HepG2 (cell line): ENCODE measurements around the gene TYRP1. TPM values are rescaled to one million over a fixed set of nuclear protein-coding genes. Genes with fewer than 3 reads are reported as not detected.

ENCODE experiments used
- AGO2 ChIP-seq: fragments of 200-400 bp; formaldehyde crosslinking; optimal IDR thresholded peaks from 2 replicates; pipeline ENCODE3; 2017; ENCODE audit warnings: mild to moderate bottlenecking, low read depth, low read length, moderate library complexity
- ELF4 ChIP-seq: sonication (generic); formaldehyde crosslinking; IDR thresholded peaks from 2 replicates; pipeline ENCODE4 v1.5.0; 2020; ENCODE audit warnings: missing genetic modification reagents, mild to moderate bottlenecking, moderate library complexity, borderline replicate concordance
- EP300 ChIP-seq, 3 experiments: sonication (generic) in 1 of 3; formaldehyde crosslinking in 1 of 3; IDR thresholded peaks; 2 replicates each; pipeline versions ENCODE4 v1.5.1 to v1.6.1; 2011 to 2020; ENCODE audit warnings: low read depth in 2 of 3, low read length in 2 of 3, borderline replicate concordance in 1 of 3, improper control_type of control experiment in 1 of 3, mild to moderate bottlenecking in 1 of 3, missing genetic modification reagents in 1 of 3, moderate library complexity in 1 of 3
- GATAD1 ChIP-seq: IDR thresholded peaks from 2 replicates; pipeline ENCODE4 v1.6.1; 2016; ENCODE audit warnings: missing genetic modification reagents, missing compliant biosample characterization
- HMG20B ChIP-seq: conservative IDR thresholded peaks from 2 replicates; pipeline ENCODE4 v1.6.1; 2016; ENCODE audit warnings: missing genetic modification reagents, missing compliant biosample characterization
- HNF1B ChIP-seq: sonication (generic); formaldehyde crosslinking; IDR thresholded peaks from 2 replicates; pipeline ENCODE4 v1.5.1; 2020; ENCODE audit warnings: mild to moderate bottlenecking, moderate library complexity, missing genetic modification reagents
- IKZF5 ChIP-seq: IDR thresholded peaks from 2 replicates; pipeline ENCODE4 v1.6.1; 2018; ENCODE audit warnings: missing genetic modification reagents, mild to moderate bottlenecking, missing compliant biosample characterization
- IRF2 ChIP-seq: IDR thresholded peaks from 2 replicates; pipeline ENCODE4 v1.6.1; 2018; ENCODE audit warnings: missing genetic modification reagents, missing compliant biosample characterization
- KIAA2018 ChIP-seq: sonication (generic); formaldehyde crosslinking; IDR thresholded peaks from 2 replicates; pipeline ENCODE4 v1.5.0; 2020; ENCODE audit warnings: mild to moderate bottlenecking, missing genetic modification reagents, borderline replicate concordance
- SETDB1 ChIP-seq: sonication (generic); formaldehyde crosslinking; IDR thresholded peaks from 2 replicates; pipeline ENCODE4 v1.5.1; 2020; ENCODE audit warnings: missing genetic modification reagents, mild to moderate bottlenecking, borderline replicate concordance
- SMARCE1 ChIP-seq: fragments of 450-650 bp; IDR thresholded peaks from 2 replicates; pipeline ENCODE4 v1.6.1; 2017; ENCODE audit warnings: borderline replicate concordance
- ZNF570 ChIP-seq: sonication (generic); formaldehyde crosslinking; IDR thresholded peaks from 2 replicates; pipeline ENCODE4 v1.4.0; 2020; ENCODE audit warnings: mild to moderate bottlenecking, missing genetic modification reagents, borderline replicate concordance
- ZNF761 ChIP-seq: sonication (generic); formaldehyde crosslinking; conservative IDR thresholded peaks from 2 replicates; pipeline ENCODE4 v1.4.0; 2020; ENCODE audit warnings: mild to moderate bottlenecking, missing genetic modification reagents
- ZNF792 ChIP-seq: IDR thresholded peaks from 2 replicates; pipeline ENCODE4 v1.6.1; 2016
- ZNF841 ChIP-seq: sonication (generic); formaldehyde crosslinking; IDR thresholded peaks from 2 replicates; pipeline ENCODE4 v1.8.1; 2023; ENCODE audit warnings: missing genetic modification reagents, borderline replicate concordance
- ZZZ3 ChIP-seq: sonication (generic); formaldehyde crosslinking; IDR thresholded peaks from 2 replicates; pipeline ENCODE4 v1.4.0; 2020; ENCODE audit warnings: missing genetic modification reagents, mild to moderate bottlenecking, borderline replicate concordance
- polyA plus RNA-seq, 8 experiments: library from polyadenylated mRNA; depleted of rRNA in 3 of 8; stranded (reverse) in 7 of 8; unstranded in 1 of 8; fragments of >200 nt; fragmentation: Illumina TruSeq in 4 of 8; extraction: Trizol in 4 of 8; gene quantifications; 2 replicates each; pipeline versions ENCODE4 v1.2.1 to v1.2.3, GENCODE V29; 2011 to 2016; ENCODE audit warnings: low read depth in 4 of 8, missing spikeins in 1 of 8, mixed read lengths in 1 of 8; ENCODE audit not compliant: insufficient read depth in 1 of 8
- total RNA-seq, 5 experiments: library from RNA; depleted of rRNA; stranded (reverse); fragments of >200 nt; fragmentation: Illumina TruSeq; extraction: Trizol; gene quantifications; 2 replicates each; pipeline ENCODE4 v1.2.3, GENCODE V29; 2016; ENCODE audit warnings: low read depth in 1 of 5

TYRP1 gene
- total and polyA plus RNA-seq, 2 of the 13 experiments (the other 11 are each of a cell fraction or from before 2014, with no cell fraction given) = 0.04 TPM; not detected in 1

- no peak for TF ChIP-seq KIAA2018 (CRISPR knock-in tag)
- TF ChIP-seq ZZZ3 (CRISPR knock-in tag) = no peak
- TF ChIP-seq ZNF761 (CRISPR knock-in tag) = no peak
- TF ChIP-seq HNF1B (CRISPR knock-in tag) = no peak
- TF ChIP-seq IKZF5 = no peak
- TF ChIP-seq AGO2 = no peak
- no peak for TF ChIP-seq ZNF570 (CRISPR knock-in tag)
- TF ChIP-seq SETDB1 (CRISPR knock-in tag) = no peak
- no peak for TF ChIP-seq IRF2 (CRISPR knock-in tag)
- TF ChIP-seq ZNF841 = no peak
- TF ChIP-seq GATAD1 (CRISPR knock-in tag) = no peak
- no peak for TF ChIP-seq ELF4 (CRISPR knock-in tag)
- TF ChIP-seq HMG20B (CRISPR knock-in tag) = no peak
- TF ChIP-seq EP300 (IDR thresholded peaks at IDR 0.05; ENCODE audit: low read depth in 2 of 2, low read length in 2 of 2) = no peak
- TF ChIP-seq EP300 (CRISPR knock-in tag; IDR thresholded peaks at IDR 0.05; ENCODE audit: borderline replicate concordance) = no peak
- TF ChIP-seq SMARCE1 = no peak
- no peak for TF ChIP-seq ZNF792 (CRISPR knock-in tag)
- TF ChIP-seq, all 625 proteins: peak for 0
These were observed 47.7 kb downstream of the TYRP1 start (continued) for GRCh38 chr9:12740845-12741244.
